K562 (cell line): Measurements from ENCODE around the gene MT1M. TPM values are rescaled to one million over a fixed set of nuclear protein-coding genes. Genes with fewer than 3 reads are reported as not detected.

ENCODE experiments used
- ATF1 ChIP-seq, 2 experiments: fragments of 450-650 bp in 1 of 2; IDR thresholded peaks; 2 replicates each; pipeline ENCODE4 v1.6.1; 2016; ENCODE audit warnings: missing compliant biosample characterization in 1 of 2, missing genetic modification characterization in 1 of 2
- C11orf30 ChIP-seq: fragments of 450-650 bp; IDR thresholded peaks from 2 replicates; pipeline ENCODE4 v1.6.1; 2016; ENCODE audit warnings: low read depth, mild to moderate bottlenecking
- CBFA2T3 ChIP-seq: fragments of 450-650 bp; IDR thresholded peaks from 2 replicates; pipeline ENCODE4 v1.6.1; 2017
- CCNT2 ChIP-seq: IDR thresholded peaks from 2 replicates; pipeline ENCODE4 v1.6.1; 2011; ENCODE audit warnings: borderline replicate concordance, low read depth, mild to moderate bottlenecking, moderate library complexity, mixed read lengths, low read length; ENCODE audit not compliant: insufficient read length; ENCODE audit errors: extremely low read depth
- CTBP1 ChIP-seq: fragments of 450-650 bp; IDR thresholded peaks from 2 replicates; pipeline ENCODE4 v1.6.1; 2016; ENCODE audit warnings: borderline replicate concordance
- DACH1 ChIP-seq: fragments of 450-650 bp; IDR thresholded peaks from 2 replicates; pipeline ENCODE4 v1.6.1; 2018; ENCODE audit not compliant: partially characterized antibody
- GTF2A2 ChIP-seq: IDR thresholded peaks from 2 replicates; pipeline ENCODE4 v1.6.1; 2016; ENCODE audit warnings: mild to moderate bottlenecking, missing genetic modification characterization, missing compliant biosample characterization
- L3MBTL2 ChIP-seq: fragments of 450-650 bp; IDR thresholded peaks from 2 replicates; pipeline ENCODE4 v1.6.1; 2016; ENCODE audit warnings: mild to moderate bottlenecking, moderate library complexity
- MTA3 ChIP-seq: fragments of 450-650 bp; formaldehyde crosslinking; IDR thresholded peaks from 2 replicates; pipeline ENCODE4 v1.6.1; 2017; ENCODE audit warnings: mild to moderate bottlenecking, borderline replicate concordance
- NFE2 ChIP-seq: IDR thresholded peaks from 2 replicates; pipeline ENCODE4 v1.6.1; 2014; ENCODE audit warnings: antibody characterized with exemption, low read depth
- NRF1 ChIP-seq, 2 experiments: fragments of 450-650 bp; IDR thresholded peaks in 1 of 2; conservative IDR thresholded peaks in 1 of 2; 2 replicates each; pipeline ENCODE4 v1.6.1; 2014; ENCODE audit warnings: mild to moderate bottlenecking in 2 of 2
- PHF8 ChIP-seq: fragments of 200-600 bp; sonication (generic); IDR thresholded peaks from 2 replicates; pipeline ENCODE4 v1.6.1; 2012; ENCODE audit warnings: mixed run types, mild to moderate bottlenecking, inconsistent platforms, low read length, moderate library complexity, borderline replicate concordance
- POLR2A ChIP-seq: fragments of 450-650 bp; conservative IDR thresholded peaks from 2 replicates; pipeline ENCODE4 v1.6.1; 2016
- RBFOX2 ChIP-seq: fragments of 200-400 bp; formaldehyde crosslinking; IDR thresholded peaks from 2 replicates; pipeline ENCODE4 v1.6.1; 2017; ENCODE audit warnings: low read depth, mild to moderate bottlenecking, low read length, moderate library complexity
- TBP ChIP-seq: optimal IDR thresholded peaks from 2 replicates; pipeline ENCODE3; 2011; ENCODE audit warnings: low read depth, low read length, improper control_type of control experiment
- ZNF408 ChIP-seq: fragments of 250-450 bp; sonication (Bioruptor Pico); IDR thresholded peaks from 2 replicates; pipeline ENCODE4 v1.4.0; 2020; ENCODE audit warnings: low read depth, mild to moderate bottlenecking, moderate library complexity
- ZNF699 ChIP-seq: fragments of 250-450 bp; sonication (Bioruptor Pico); IDR thresholded peaks from 2 replicates; pipeline ENCODE4 v1.8.0; 2021; ENCODE audit warnings: mild to moderate bottlenecking, moderate library complexity; ENCODE audit not compliant: insufficient replicate concordance
- polyA plus RNA-seq, 8 experiments: library from polyadenylated mRNA; depleted of rRNA in 4 of 8; stranded (reverse) in 5 of 8; unstranded in 3 of 8; fragments of >200 nt; fragmentation: Nextera tagmentation in 2 of 8; fragmentation: Illumina TruSeq in 1 of 8; extraction: Ambion mirVana in 2 of 8; extraction: Trizol in 1 of 8; gene quantifications; 2 replicates each; pipeline versions ENCODE4 v1.2.1 to v1.2.3, GENCODE V29; 2011 to 2014; ENCODE audit warnings: inconsistent platforms in 1 of 8, missing spikeins in 1 of 8
- total RNA-seq, 7 experiments: library from RNA; depleted of rRNA in 6 of 7; stranded (reverse); fragments of >200 nt in 6 of 7; fragmentation: Illumina TruSeq in 2 of 7; extraction: Trizol in 2 of 7; gene quantifications; 2 replicates each; pipeline versions ENCODE4 v1.2.1 to v1.2.3, GENCODE V29; 2011 to 2021; ENCODE audit warnings: low replicate concordance in 1 of 7
- TF ChIP-seq, protein P1 (sequence below): fragments of 250-450 bp; sonication (Bioruptor Pico); IDR thresholded peaks from 2 replicates; pipeline ENCODE4 v1.8.0; 2021; ENCODE audit warnings: mild to moderate bottlenecking, moderate library complexity
- TF ChIP-seq, protein P2 (sequence below): sonication (generic); formaldehyde crosslinking; IDR thresholded peaks from 2 replicates; pipeline ENCODE4 v1.8.0; 2022; ENCODE audit warnings: missing genetic modification reagents, mild to moderate bottlenecking, moderate library complexity, borderline replicate concordance
- TF ChIP-seq, protein P3 (sequence below): fragments of 200-800 bp; sonication (Bioruptor generic); IDR thresholded peaks from 2 replicates; pipeline ENCODE4 v1.6.1; 2017; ENCODE audit warnings: missing genetic modification characterization, missing compliant biosample characterization
- TF ChIP-seq, protein P4 (sequence below): fragments of 450-650 bp; IDR thresholded peaks from one replicate; pipeline ENCODE4 v1.6.1; 2018; ENCODE audit warnings: mild to moderate bottlenecking, moderate library complexity; ENCODE audit not compliant: partially characterized antibody

Gene MT1M
- total and polyA plus RNA-seq, 9 of the 15 experiments (the other 6 are each of a cell fraction or from before 2014, with no cell fraction given) = not detected

DNA sequence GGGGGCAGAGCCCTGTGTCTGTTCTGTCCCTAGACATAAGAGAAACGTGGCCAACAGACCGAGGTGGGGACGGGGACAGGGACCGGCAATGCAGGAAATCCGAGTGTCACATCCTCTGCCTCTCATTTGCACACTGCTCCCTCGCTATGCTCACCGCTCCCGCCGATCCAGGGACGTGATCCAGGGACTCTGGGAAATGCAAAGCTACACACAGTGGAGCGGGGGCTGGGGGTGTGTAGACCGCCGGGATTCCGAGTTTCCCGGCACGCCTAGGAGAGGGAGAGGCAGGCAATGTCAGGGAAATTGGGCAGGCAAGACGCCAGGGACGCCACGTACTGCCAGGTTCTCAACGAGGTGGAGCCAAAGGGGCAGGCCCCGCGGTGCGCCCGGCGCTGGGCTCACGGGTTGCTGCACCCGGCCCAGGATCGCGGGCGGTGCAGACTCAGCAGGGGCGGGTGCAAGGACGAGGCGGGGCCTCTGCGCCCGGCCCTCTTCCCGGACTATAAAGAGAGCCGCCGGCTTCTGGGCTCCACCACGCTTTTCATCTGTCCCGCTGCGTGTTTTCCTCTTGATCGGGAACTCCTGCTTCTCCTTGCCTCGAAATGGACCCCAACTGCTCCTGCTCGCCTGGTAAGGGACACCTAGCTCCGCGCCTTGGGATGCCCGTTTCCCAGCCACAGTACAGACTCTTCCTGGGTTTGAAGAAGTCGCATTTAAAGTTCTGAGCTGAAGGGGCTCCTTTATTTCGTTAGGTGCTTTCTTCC, 49.7 kb downstream of the MT1M start, which contains the start of gene MT1X (continued):
- peak; percentile 59; the same call in 1 of the 2 replicates for TF ChIP-seq PHF8
- TF ChIP-seq DACH1 = no peak
- no peak for TF ChIP-seq ZNF408
- no peak for TF ChIP-seq ATF1 (CRISPR knock-in tag; IDR thresholded peaks at IDR 0.05)
- TF ChIP-seq ATF1 (tag; IDR thresholded peaks at IDR 0.05) = 0 out of 2 replicates have a peak, but pooled peaks have one; percentile 15
- peak; percentile 44 for TF ChIP-seq CCNT2
- TF ChIP-seq, protein P1, sequence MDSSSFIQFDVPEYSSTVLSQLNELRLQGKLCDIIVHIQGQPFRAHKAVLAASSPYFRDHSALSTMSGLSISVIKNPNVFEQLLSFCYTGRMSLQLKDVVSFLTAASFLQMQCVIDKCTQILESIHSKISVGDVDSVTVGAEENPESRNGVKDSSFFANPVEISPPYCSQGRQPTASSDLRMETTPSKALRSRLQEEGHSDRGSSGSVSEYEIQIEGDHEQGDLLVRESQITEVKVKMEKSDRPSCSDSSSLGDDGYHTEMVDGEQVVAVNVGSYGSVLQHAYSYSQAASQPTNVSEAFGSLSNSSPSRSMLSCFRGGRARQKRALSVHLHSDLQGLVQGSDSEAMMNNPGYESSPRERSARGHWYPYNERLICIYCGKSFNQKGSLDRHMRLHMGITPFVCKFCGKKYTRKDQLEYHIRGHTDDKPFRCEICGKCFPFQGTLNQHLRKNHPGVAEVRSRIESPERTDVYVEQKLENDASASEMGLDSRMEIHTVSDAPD (CRISPR knock-in tag) = no peak
- peak; percentile 80 for TF ChIP-seq POLR2A
- TF ChIP-seq, protein P2, sequence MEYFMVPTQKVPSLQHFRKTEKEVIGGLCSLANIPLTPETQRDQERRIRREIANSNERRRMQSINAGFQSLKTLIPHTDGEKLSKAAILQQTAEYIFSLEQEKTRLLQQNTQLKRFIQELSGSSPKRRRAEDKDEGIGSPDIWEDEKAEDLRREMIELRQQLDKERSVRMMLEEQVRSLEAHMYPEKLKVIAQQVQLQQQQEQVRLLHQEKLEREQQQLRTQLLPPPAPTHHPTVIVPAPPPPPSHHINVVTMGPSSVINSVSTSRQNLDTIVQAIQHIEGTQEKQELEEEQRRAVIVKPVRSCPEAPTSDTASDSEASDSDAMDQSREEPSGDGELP (CRISPR knock-in tag) = peak; percentile 50; the same call in 1 of the 2 replicates
- TF ChIP-seq RBFOX2 = peak; percentile 73
- TF ChIP-seq, protein P3, sequence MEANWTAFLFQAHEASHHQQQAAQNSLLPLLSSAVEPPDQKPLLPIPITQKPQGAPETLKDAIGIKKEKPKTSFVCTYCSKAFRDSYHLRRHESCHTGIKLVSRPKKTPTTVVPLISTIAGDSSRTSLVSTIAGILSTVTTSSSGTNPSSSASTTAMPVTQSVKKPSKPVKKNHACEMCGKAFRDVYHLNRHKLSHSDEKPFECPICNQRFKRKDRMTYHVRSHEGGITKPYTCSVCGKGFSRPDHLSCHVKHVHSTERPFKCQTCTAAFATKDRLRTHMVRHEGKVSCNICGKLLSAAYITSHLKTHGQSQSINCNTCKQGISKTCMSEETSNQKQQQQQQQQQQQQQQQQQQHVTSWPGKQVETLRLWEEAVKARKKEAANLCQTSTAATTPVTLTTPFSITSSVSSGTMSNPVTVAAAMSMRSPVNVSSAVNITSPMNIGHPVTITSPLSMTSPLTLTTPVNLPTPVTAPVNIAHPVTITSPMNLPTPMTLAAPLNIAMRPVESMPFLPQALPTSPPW (CRISPR knock-in tag) = peak; percentile 51; the same call in 1 of the 2 replicates
- peak; percentile 18; the same call in 1 of the 2 replicates for TF ChIP-seq L3MBTL2
- TF ChIP-seq CBFA2T3 = no peak
- peak; percentile 69; the same call in 1 of the 2 replicates for TF ChIP-seq GTF2A2 (tag)
- TF ChIP-seq C11orf30 = peak; percentile 16; the same call in 1 of the 2 replicates
- TF ChIP-seq ZNF699 (CRISPR knock-in tag) = no peak
- TF ChIP-seq TBP = peak; percentile 74
- peak; percentile 88 for TF ChIP-seq MTA3
- TF ChIP-seq NFE2 = no peak
- TF ChIP-seq, protein P4, sequence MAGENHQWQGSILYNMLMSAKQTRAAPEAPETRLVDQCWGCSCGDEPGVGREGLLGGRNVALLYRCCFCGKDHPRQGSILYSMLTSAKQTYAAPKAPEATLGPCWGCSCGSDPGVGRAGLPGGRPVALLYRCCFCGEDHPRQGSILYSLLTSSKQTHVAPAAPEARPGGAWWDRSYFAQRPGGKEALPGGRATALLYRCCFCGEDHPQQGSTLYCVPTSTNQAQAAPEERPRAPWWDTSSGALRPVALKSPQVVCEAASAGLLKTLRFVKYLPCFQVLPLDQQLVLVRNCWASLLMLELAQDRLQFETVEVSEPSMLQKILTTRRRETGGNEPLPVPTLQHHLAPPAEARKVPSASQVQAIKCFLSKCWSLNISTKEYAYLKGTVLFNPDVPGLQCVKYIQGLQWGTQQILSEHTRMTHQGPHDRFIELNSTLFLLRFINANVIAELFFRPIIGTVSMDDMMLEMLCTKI = no peak
- TF ChIP-seq CTBP1 = peak; percentile 47; the same call in 1 of the 2 replicates
- peak; percentile 59 to 64 for TF ChIP-seq NRF1 (conservative IDR thresholded peaks at IDR 0.05 in 1 of 2, IDR thresholded peaks at IDR 0.05 in 1 of 2)
- TF ChIP-seq, all 486 proteins: peak for 29
